ENCODE data around the gene RNASE8. TPM values are rescaled to one million over a fixed set of nuclear protein-coding genes. Genes with fewer than 3 reads are reported as not detected.

RNASE8 gene
- total RNA-seq, 1 donor, result not detected

DNA sequence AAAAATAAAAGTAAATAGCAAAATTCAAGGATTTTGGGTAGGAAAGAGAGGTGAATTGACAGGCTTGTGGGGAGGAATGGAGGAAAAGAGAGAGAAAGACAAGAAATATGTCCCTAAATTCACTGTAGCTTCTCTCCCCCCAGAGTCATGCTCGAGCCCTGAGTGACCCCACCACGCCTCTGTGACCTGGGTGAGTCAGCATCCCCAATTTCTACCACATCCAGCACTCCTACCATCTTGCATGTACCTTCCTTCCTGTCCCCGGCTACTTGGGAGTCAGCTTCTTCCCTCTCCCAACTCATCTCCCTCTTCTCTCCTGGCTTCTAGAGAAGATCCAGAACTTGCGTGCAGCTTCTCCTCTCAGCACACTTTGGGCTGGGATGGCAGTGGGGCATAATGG lies 31.1 kb downstream of the RNASE8 start:
- TF ChIP-seq, protein P1, sequence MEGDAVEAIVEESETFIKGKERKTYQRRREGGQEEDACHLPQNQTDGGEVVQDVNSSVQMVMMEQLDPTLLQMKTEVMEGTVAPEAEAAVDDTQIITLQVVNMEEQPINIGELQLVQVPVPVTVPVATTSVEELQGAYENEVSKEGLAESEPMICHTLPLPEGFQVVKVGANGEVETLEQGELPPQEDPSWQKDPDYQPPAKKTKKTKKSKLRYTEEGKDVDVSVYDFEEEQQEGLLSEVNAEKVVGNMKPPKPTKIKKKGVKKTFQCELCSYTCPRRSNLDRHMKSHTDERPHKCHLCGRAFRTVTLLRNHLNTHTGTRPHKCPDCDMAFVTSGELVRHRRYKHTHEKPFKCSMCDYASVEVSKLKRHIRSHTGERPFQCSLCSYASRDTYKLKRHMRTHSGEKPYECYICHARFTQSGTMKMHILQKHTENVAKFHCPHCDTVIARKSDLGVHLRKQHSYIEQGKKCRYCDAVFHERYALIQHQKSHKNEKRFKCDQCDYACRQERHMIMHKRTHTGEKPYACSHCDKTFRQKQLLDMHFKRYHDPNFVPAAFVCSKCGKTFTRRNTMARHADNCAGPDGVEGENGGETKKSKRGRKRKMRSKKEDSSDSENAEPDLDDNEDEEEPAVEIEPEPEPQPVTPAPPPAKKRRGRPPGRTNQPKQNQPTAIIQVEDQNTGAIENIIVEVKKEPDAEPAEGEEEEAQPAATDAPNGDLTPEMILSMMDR (IDR thresholded peaks at IDR 0.05; ENCODE audit: insufficient read depth, low read length), result no peak
- H3K4me3 ChIP-seq (ENCODE audit: low read depth, low read length), result no peak overlapping the region
- DNase-seq (ENCODE audit: low read depth), result no peak

DNA sequence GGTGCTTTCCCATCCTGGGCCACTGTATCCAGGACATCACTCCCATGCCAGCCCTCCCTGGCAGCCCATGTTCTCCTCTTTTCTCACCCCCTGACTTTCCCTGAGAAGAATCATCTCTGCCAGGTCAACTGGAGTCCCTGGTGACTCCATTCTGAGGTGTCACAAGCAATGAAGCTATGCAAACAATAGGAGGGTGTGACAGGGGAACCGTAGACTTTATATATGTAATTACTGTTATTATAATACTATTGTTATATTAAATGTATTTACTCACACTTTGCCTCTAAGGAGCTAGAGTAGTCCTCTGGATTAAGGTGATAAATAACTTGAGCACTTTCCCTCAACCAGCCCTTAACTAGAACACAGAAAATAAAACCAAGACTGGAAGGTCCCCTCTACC lies 31.6 kb downstream of the RNASE8 start:
- no peak overlapping the region for H3K4me3 ChIP-seq (ENCODE audit: low read depth, low read length)
- DNase-seq (ENCODE audit: low read depth), result no peak
- TF ChIP-seq, protein P1 (IDR thresholded peaks at IDR 0.05; ENCODE audit: insufficient read depth, low read length), result no peak

DNA sequence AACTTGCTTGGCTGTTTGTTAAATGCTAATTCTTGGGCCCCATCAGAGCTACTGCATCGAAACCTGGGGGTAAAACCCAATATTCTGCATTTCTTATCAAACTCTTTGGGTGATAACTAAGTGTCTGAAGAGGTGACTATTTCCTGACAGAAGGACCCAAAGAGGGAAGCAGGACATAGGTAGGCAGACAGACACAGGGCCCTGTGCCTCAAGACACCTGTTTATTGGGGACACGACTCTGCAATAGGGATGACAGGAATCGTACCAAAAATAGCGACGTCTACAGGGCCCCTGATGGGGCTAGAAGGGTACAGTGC lies 32.2 kb downstream of the RNASE8 start:
- DNase-seq (ENCODE audit: low read depth), result no peak
- TF ChIP-seq, protein P1 (IDR thresholded peaks at IDR 0.05; ENCODE audit: insufficient read depth, low read length), result no peak

DNA sequence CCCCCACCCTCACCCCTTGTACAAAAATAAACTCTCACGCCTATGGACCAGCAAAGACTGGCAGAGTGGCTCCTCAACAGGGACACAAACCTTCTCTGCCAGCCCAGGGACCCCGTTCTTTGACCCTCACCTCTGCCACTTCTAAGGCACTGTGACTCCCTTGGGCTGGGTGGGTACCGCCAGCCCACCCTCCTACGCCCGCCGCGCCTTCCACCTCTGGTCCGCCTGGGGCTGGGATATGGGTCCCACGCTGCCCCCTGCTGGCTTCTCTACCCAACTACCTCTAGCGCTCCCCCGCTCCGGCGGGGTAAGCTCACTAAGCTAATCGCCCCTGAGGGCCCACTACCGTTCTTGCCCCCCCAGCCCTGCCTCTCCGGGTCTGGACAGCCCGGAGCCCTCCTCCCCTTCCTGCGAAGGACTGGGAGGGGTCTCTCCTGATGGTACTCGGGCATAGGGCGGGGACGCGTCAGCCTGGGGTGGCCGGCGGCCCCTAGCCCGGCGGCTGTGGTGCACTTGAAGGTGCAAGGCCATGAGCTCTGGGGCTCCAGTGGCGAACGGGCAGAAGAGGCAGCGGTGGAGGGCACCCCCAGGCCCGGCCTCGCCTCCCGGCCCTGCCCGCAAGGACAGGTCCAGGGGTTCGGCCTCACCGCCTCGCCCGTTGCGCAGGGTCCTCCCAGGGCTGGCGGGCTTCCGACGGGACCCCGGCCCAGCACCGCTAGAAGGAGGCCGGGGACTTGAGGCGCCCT lies 32.7 kb downstream of the RNASE8 start:
- no peak for DNase-seq (ENCODE audit: low read depth)
- H3K4me3 ChIP-seq (ENCODE audit: low read depth, low read length), result no peak overlapping the region
- TF ChIP-seq, protein P1 (IDR thresholded peaks at IDR 0.05; ENCODE audit: insufficient read depth, low read length), result peak; percentile 48

More for the DNA sequence above, 32.2 kb downstream of the RNASE8 start:
- no peak overlapping the region for H3K4me3 ChIP-seq (ENCODE audit: low read depth, low read length)

DNA sequence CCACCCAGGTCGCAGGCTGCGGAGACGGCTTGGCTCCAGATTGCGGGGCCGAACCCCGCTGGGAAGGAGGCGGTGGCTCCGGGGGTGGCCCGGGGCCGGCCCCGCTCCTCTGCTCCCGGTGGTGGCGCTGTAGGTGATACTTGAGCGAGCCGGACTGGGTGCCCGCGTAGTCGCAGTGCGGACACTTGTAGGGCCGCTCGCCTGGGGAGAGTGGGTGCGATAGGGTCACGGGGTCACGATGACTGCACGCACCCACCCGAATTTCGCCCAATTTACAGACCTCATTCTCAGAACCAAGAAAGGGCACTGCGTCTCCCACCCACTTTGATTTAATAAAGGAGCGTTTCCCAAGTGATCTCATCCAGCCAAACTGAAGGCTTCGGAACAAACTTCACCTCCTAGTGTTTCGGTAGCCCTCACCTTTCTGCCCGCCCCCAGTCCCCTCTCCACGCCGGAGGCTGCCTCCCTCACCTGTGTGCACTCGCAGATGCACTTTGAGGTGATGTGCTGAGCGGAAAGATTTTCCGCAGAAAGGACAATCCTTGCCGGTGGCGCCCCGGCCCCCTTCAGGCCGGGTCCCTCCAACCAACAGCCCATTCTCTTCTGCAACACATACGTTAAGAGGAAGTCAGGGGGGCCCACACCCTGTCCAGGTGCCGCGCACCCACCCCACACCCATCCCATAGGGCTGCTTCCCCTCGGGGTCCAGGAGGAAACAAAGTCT lies 33.5 kb downstream of the RNASE8 start:
- TF ChIP-seq, protein P1 (IDR thresholded peaks at IDR 0.05; ENCODE audit: insufficient read depth, low read length), result no peak
- DNase-seq (ENCODE audit: low read depth), result no peak
- H3K4me3 ChIP-seq (ENCODE audit: low read depth, low read length), result no peak overlapping the region

DNA sequence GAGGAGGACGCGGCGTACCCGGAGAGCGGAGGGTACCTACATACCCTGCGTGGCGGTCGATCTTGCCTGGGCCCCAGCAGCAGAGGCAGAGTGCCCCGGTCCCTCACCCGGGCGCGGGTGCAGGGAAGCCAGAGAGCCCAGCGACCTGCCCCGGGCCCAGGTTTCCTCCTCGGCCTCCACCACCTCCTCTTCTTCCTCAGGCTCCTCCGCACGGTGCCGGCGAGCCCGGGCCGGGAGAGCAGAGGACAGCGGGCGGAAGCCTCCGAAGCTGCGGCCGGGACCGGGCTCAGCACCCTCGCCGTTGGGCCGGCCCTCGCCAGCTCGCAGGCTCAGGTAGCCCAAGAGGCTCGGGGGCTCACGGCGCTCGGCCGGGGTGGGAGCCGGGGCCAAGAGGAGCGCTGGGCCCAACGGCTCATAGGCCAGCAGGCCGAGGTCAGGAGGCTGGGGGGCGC lies 34.2 kb downstream of the RNASE8 start:
- no peak for DNase-seq (ENCODE audit: low read depth)
- H3K4me3 ChIP-seq (ENCODE audit: low read depth, low read length), result no peak overlapping the region
- TF ChIP-seq, protein P1 (IDR thresholded peaks at IDR 0.05; ENCODE audit: insufficient read depth, low read length), result no peak

All from fibroblast of the aortic adventitia (primary cell).